Smooth muscle cell (in vitro differentiated cells): ENCODE measurements around the gene ZIC5. TPM values are rescaled to one million over a fixed set of nuclear protein-coding genes. Genes with fewer than 3 reads are reported as not detected.
"Not testable (repeated sequence)": the region's sequence is repeated elsewhere in the genome, so short reads cannot be mapped to it uniquely, and the experiment has no call there.

Experiments used
- DNase-seq: peaks from one replicate; lab custom pipeline; 2025; ENCODE audit not compliant: unreplicated experiment; lab: John Stamatoyannopoulos, UW
- H2AFZ ChIP-seq: fragments of 200-600 bp; sonication (generic); 2 replicates; pipeline ENCODE4 v1.6.0; 2016; ENCODE audit warnings: antibody characterized with exemption, low read depth, mild to moderate bottlenecking
- H3F3A ChIP-seq: fragments of 200-600 bp; sonication (generic); 2 replicates; pipeline ENCODE4 v1.6.0; 2017; ENCODE audit warnings: antibody characterized with exemption, low read depth
- H3K27ac ChIP-seq: fragments of 200-600 bp; sonication (generic); 2 replicates; pipeline ENCODE4 v1.5.1; 2016; ENCODE audit warnings: low read depth, mild to moderate bottlenecking
- H3K27me3 ChIP-seq: fragments of 200-600 bp; sonication (generic); 2 replicates; pipeline ENCODE4 v1.6.1; 2016; ENCODE audit warnings: low read depth, mild to moderate bottlenecking
- H3K36me3 ChIP-seq: fragments of 200-600 bp; sonication (generic); 2 replicates; pipeline ENCODE4 v1.5.1; 2016; ENCODE audit warnings: low read depth
- H3K4me1 ChIP-seq: fragments of 200-600 bp; sonication (generic); 2 replicates; pipeline ENCODE4 v1.5.1; 2016; ENCODE audit warnings: low read depth
- H3K4me2 ChIP-seq: fragments of 200-600 bp; sonication (generic); 2 replicates; pipeline ENCODE4 v1.6.0; 2016; ENCODE audit warnings: mild to moderate bottlenecking
- H3K4me3 ChIP-seq: fragments of 200-600 bp; sonication (generic); 2 replicates; pipeline ENCODE4 v1.5.1; 2016; ENCODE audit warnings: mild to moderate bottlenecking
- H3K79me2 ChIP-seq: fragments of 200-600 bp; sonication (generic); 2 replicates; pipeline ENCODE4 v1.6.0; 2016; ENCODE audit warnings: low read depth, mild to moderate bottlenecking
- H3K9ac ChIP-seq: fragments of 200-600 bp; sonication (generic); 2 replicates; pipeline ENCODE4 v1.6.0; 2016; ENCODE audit warnings: low read depth
- H3K9me3 ChIP-seq: fragments of 200-600 bp; sonication (generic); replicated peaks from 2 replicates; pipeline ENCODE4 v1.5.1; 2016; ENCODE audit warnings: low read depth
- H4K20me1 ChIP-seq: fragments of 200-600 bp; sonication (generic); 2 replicates; pipeline ENCODE4 v1.6.0; 2016; ENCODE audit warnings: low read depth
- WGBS: methylation state at CpG from one replicate; pipeline ENCODE4 v1.1.7; 2016; ENCODE audit warnings: low lambda C conversion rate; 5-methylcytosine and 5-hydroxymethylcytosine counted together
- polyA plus RNA-seq: library from polyadenylated mRNA; unstranded; fragments of >200 nt; fragmentation: Nextera tagmentation; extraction: Ambion mirVana; gene quantifications from 2 replicates; pipeline ENCODE4 v1.2.1, GENCODE V29; 2016
- total RNA-seq: library from RNA; depleted of rRNA; stranded (reverse); fragments of >200 nt; gene quantifications from 2 replicates; pipeline ENCODE4 v1.2.3, GENCODE V29; 2014
- TF ChIP-seq, protein P1 (sequence below): fragments of 200-600 bp; sonication (generic); IDR thresholded peaks from 2 replicates; pipeline ENCODE4 v1.5.1; 2017; ENCODE audit warnings: borderline replicate concordance, mild to moderate bottlenecking, antibody characterized with exemption; ENCODE audit not compliant: insufficient read depth, poor library complexity, severe bottlenecking

The ZIC5 gene
- total and polyA plus RNA-seq, 2 experiments from 2014 or later, result not detected

DNA sequence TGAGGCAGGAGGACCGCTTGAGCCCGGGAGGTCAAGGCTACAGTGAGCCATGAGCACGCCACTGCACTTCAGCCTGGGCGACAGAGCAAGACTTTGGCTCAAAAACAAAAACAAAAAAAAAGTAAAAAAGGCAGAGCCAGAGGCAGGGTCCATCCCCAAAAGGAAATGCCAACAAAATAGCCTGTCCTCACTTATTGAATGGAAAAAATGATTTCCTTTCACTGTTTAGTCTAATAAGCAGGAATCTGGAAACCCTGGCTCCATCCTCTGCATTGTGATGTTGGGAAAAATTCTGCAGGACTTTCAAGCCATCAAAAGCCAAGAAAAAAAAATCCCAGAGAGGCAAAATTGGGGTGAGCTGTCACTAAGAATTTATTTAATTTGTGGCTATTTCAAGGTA is 23.2 kb downstream of the ZIC5 start:
- Histone ChIP-seq H3K4me1 (peaks cover 7% of the 10 kb centered on the region), H3K27me3 (peaks cover 47% of the 10 kb centered on the region), H3K9ac (no peak overlapping the region), H3K79me2 (no peaks in the 10 kb centered on the region), H3K9me3 (no peaks in the 10 kb centered on the region), H3K4me2 (no peak overlapping the region), H4K20me1 (no peaks in the 10 kb centered on the region), H3K4me3 (no peak overlapping the region), H3K36me3 (no peaks in the 10 kb centered on the region), H3F3A (no peaks in the 10 kb centered on the region), H2AFZ (no peak overlapping the region), H3K27ac (no peak overlapping the region)
- WGBS, result 92% methylated on average over 4 of the region's 4 CpGs
- DNase-seq, result no peak
- TF ChIP-seq, protein P1, sequence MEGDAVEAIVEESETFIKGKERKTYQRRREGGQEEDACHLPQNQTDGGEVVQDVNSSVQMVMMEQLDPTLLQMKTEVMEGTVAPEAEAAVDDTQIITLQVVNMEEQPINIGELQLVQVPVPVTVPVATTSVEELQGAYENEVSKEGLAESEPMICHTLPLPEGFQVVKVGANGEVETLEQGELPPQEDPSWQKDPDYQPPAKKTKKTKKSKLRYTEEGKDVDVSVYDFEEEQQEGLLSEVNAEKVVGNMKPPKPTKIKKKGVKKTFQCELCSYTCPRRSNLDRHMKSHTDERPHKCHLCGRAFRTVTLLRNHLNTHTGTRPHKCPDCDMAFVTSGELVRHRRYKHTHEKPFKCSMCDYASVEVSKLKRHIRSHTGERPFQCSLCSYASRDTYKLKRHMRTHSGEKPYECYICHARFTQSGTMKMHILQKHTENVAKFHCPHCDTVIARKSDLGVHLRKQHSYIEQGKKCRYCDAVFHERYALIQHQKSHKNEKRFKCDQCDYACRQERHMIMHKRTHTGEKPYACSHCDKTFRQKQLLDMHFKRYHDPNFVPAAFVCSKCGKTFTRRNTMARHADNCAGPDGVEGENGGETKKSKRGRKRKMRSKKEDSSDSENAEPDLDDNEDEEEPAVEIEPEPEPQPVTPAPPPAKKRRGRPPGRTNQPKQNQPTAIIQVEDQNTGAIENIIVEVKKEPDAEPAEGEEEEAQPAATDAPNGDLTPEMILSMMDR, result no peak

DNA sequence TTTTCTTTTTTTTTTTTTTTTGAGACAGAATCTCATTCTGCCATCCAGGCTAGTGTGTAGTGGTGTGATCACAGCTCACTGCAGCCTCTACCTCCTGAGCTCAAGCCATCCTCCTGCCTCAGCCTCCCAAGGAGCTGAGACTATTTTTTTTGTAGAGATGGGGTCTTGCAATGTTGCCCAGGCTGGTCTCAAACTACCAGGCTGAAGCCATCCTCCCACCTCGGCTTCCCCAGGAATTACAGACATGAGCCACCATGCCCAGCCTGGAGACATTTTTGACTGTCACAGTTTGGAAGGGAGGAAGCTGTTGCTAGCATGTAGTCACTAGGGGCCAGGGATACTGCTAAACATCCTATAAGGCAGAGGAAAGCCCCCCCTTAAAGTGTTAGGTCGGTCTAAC is 23.9 kb downstream of the ZIC5 start:
- H2AFZ ChIP-seq, result no peak overlapping the region
- H3F3A ChIP-seq, result no peaks in the 10 kb centered on the region
- DNase-seq, result no peak
- no peak overlapping the region for H3K4me3 ChIP-seq
- H4K20me1 ChIP-seq, result no peaks in the 10 kb centered on the region
- peaks cover 7% of the 10 kb centered on the region for H3K4me1 ChIP-seq
- no peak overlapping the region for H3K9ac ChIP-seq
- TF ChIP-seq, protein P1, result no peak
- 93% methylated on average over 2 of the region's 2 CpGs for WGBS
- peaks cover 40% of the 10 kb centered on the region for H3K27me3 ChIP-seq
- no peaks in the 10 kb centered on the region for H3K36me3 ChIP-seq
- no peaks in the 10 kb centered on the region for H3K9me3 ChIP-seq
- H3K79me2 ChIP-seq, result no peaks in the 10 kb centered on the region
- no peak overlapping the region for H3K4me2 ChIP-seq
- no peak overlapping the region for H3K27ac ChIP-seq

GRCh38 chr13:99945515-99945914 is 26.1 kb downstream of the ZIC5 start:
- not testable (repeated sequence) for H3F3A ChIP-seq, H2AFZ ChIP-seq, DNase-seq, H3K27ac ChIP-seq, H3K4me1 ChIP-seq, H3K79me2 ChIP-seq, H3K36me3 ChIP-seq, H3K9me3 ChIP-seq, H4K20me1 ChIP-seq, H3K4me3 ChIP-seq, H3K4me2 ChIP-seq, H3K9ac ChIP-seq
- H3K27me3 ChIP-seq, result peaks cover 27% of the 10 kb centered on the region
- WGBS, result 96% methylated on average over 2 of the region's 2 CpGs

DNA sequence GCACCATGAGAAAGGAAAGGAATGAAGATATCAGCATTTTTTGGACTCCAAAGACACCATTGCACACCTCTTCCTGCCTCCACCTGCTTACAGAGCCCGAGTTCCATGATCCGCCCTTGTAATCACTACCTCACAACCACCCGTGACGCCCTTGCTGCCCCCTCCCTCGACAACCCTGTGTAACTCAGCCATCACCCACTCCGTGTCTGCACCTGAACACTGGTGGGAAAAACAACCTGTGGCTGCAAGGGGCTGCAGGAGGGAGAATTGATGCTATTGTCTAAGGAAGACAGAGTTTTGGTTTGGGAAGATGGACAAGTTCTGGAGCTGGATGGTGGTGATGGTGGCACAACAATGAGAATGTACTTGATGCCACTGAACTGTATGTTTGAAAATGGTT is 27.0 kb downstream of the ZIC5 start:
- Histone ChIP-seq H4K20me1 (no peaks in the 10 kb centered on the region), H3K4me1 (peaks cover 1% of the 10 kb centered on the region), H3K27me3 (peaks cover 19% of the 10 kb centered on the region), H2AFZ (no peak overlapping the region), H3K79me2 (no peaks in the 10 kb centered on the region), H3K4me3 (no peak overlapping the region), H3K9me3 (no peaks in the 10 kb centered on the region), H3F3A (no peaks in the 10 kb centered on the region), H3K4me2 (no peak overlapping the region), H3K36me3 (no peaks in the 10 kb centered on the region), H3K9ac (no peak overlapping the region), H3K27ac (no peak overlapping the region)
- TF ChIP-seq, protein P1, result no peak
- no peak for DNase-seq
- 91% methylated on average over 6 of the region's 6 CpGs for WGBS
